ENCODE data around the gene VAC14.

DNA sequence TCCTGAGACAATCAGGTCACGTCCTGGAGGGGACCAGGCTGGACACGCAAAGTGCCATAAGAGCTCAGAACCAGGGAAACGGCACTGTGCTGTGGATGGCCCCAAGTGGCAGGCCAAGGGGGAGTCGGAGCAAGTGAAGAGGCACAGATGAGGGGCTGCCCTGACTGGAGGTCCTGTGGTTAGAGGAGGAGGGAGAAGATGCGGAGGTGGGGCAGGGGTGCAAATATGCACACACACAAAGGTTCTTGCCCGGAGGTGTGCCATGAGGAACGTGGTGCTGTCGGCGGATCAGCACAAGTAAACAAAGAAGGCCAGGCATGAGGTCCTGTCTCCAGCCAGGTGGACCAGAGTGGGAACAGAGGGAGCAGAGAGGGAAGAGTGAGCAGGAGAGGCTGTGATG, 23.5 kb downstream of the VAC14 start:
- TF ChIP-seq, protein P1, sequence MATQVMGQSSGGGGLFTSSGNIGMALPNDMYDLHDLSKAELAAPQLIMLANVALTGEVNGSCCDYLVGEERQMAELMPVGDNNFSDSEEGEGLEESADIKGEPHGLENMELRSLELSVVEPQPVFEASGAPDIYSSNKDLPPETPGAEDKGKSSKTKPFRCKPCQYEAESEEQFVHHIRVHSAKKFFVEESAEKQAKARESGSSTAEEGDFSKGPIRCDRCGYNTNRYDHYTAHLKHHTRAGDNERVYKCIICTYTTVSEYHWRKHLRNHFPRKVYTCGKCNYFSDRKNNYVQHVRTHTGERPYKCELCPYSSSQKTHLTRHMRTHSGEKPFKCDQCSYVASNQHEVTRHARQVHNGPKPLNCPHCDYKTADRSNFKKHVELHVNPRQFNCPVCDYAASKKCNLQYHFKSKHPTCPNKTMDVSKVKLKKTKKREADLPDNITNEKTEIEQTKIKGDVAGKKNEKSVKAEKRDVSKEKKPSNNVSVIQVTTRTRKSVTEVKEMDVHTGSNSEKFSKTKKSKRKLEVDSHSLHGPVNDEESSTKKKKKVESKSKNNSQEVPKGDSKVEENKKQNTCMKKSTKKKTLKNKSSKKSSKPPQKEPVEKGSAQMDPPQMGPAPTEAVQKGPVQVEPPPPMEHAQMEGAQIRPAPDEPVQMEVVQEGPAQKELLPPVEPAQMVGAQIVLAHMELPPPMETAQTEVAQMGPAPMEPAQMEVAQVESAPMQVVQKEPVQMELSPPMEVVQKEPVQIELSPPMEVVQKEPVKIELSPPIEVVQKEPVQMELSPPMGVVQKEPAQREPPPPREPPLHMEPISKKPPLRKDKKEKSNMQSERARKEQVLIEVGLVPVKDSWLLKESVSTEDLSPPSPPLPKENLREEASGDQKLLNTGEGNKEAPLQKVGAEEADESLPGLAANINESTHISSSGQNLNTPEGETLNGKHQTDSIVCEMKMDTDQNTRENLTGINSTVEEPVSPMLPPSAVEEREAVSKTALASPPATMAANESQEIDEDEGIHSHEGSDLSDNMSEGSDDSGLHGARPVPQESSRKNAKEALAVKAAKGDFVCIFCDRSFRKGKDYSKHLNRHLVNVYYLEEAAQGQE (IDR thresholded peaks at IDR 0.05; ENCODE audit: borderline replicate concordance) = no peak
- TF ChIP-seq, protein P2, sequence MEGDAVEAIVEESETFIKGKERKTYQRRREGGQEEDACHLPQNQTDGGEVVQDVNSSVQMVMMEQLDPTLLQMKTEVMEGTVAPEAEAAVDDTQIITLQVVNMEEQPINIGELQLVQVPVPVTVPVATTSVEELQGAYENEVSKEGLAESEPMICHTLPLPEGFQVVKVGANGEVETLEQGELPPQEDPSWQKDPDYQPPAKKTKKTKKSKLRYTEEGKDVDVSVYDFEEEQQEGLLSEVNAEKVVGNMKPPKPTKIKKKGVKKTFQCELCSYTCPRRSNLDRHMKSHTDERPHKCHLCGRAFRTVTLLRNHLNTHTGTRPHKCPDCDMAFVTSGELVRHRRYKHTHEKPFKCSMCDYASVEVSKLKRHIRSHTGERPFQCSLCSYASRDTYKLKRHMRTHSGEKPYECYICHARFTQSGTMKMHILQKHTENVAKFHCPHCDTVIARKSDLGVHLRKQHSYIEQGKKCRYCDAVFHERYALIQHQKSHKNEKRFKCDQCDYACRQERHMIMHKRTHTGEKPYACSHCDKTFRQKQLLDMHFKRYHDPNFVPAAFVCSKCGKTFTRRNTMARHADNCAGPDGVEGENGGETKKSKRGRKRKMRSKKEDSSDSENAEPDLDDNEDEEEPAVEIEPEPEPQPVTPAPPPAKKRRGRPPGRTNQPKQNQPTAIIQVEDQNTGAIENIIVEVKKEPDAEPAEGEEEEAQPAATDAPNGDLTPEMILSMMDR (IDR thresholded peaks at IDR 0.05; ENCODE audit: poor library complexity, severe bottlenecking) = no peak
- TF ChIP-seq EP300 (conservative IDR thresholded peaks at IDR 0.05; ENCODE audit: poor library complexity, severe bottlenecking) (no peak), TAF1 (IDR thresholded peaks at IDR 0.05; ENCODE audit: low read depth) (no peak), EZH2 (IDR thresholded peaks at IDR 0.05; ENCODE audit: borderline replicate concordance, insufficient read depth, low read length, poor library complexity, severe bottlenecking) (no peak), POLR2AphosphoS5 (IDR thresholded peaks at IDR 0.05) (no peak)
